Lower leg skin (tissue), 3 donors: Measurements from ENCODE around the gene EIF3D.

Experiments
- POLR2A ChIP-seq, 2 donors: fragments of 450-650 bp; IDR thresholded peaks; one replicate each; pipeline ENCODE4 v1.6.1; 2016 to 2017; ENCODE audit warnings: antibody characterized with exemption in 2 of 2, mild to moderate bottlenecking in 1 of 2, moderate library complexity in 1 of 2
- TF ChIP-seq, protein P1 (sequence below), 3 donors: fragments of 450-650 bp; IDR thresholded peaks; one replicate each; pipeline ENCODE4 v1.5.1; 2016; ENCODE audit warnings: antibody characterized with exemption in 3 of 3, mild to moderate bottlenecking in 3 of 3, moderate library complexity in 2 of 3

GRCh38 chr22:36541831-36542411 is 13.0 kb upstream of the EIF3D start:
- TF ChIP-seq, protein P1, sequence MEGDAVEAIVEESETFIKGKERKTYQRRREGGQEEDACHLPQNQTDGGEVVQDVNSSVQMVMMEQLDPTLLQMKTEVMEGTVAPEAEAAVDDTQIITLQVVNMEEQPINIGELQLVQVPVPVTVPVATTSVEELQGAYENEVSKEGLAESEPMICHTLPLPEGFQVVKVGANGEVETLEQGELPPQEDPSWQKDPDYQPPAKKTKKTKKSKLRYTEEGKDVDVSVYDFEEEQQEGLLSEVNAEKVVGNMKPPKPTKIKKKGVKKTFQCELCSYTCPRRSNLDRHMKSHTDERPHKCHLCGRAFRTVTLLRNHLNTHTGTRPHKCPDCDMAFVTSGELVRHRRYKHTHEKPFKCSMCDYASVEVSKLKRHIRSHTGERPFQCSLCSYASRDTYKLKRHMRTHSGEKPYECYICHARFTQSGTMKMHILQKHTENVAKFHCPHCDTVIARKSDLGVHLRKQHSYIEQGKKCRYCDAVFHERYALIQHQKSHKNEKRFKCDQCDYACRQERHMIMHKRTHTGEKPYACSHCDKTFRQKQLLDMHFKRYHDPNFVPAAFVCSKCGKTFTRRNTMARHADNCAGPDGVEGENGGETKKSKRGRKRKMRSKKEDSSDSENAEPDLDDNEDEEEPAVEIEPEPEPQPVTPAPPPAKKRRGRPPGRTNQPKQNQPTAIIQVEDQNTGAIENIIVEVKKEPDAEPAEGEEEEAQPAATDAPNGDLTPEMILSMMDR (IDR thresholded peaks at IDR 0.05) = no peak
- no peak for TF ChIP-seq POLR2A (IDR thresholded peaks at IDR 0.05)
